Tibial artery (tissue), 4 donors: ENCODE data around the gene PCDHGC5.

Experiments used
- DNase-seq, 2 donors: peaks; one replicate each; pipeline ENCODE4 v3.0.0-alpha.2; 2019
- H3K27ac ChIP-seq, 2 donors: fragments of 200-600 bp; sonication (generic) in 1 of 2; 1 replicate in 1 of 2; 2 replicates in 1 of 2; pipeline ENCODE4 v1.5.1; 2018 to 2019; ENCODE audit warnings: mild to moderate bottlenecking in 1 of 2
- H3K27me3 ChIP-seq, 2 donors: fragments of 200-600 bp; sonication (generic) in 1 of 2; one replicate each; pipeline versions ENCODE4 v1.5.1 to v1.6.0; 2016 to 2019
- H3K36me3 ChIP-seq, 3 donors: fragments of 200-600 bp; sonication (generic) in 2 of 3; one replicate each; pipeline ENCODE4 v1.5.1; 2016 to 2019; ENCODE audit warnings: mild to moderate bottlenecking in 2 of 3
- H3K4me1 ChIP-seq, 4 donors: fragments of 200-600 bp; sonication (generic) in 2 of 4; 1 replicate in 3 of 4; 2 replicates in 1 of 4; pipeline ENCODE4 v1.5.1; 2016 to 2019
- H3K4me3 ChIP-seq, 2 donors: fragments of 200-600 bp; sonication (generic) in 1 of 2; 1 replicate in 1 of 2; 2 replicates in 1 of 2; pipeline ENCODE4 v1.5.1; 2018 to 2019; ENCODE audit warnings: mild to moderate bottlenecking in 2 of 2
- H3K9me3 ChIP-seq, 3 donors: fragments of 200-600 bp; sonication (generic) in 1 of 3; one replicate each; pipeline ENCODE4 v1.5.1; 2016 to 2019
- CTCF ChIP-seq, 2 experiments: fragments of 200-600 bp in 1 of 2; fragments of 450-650 bp in 1 of 2; IDR thresholded peaks; one replicate each; pipeline ENCODE4 v1.5.1; 2017 to 2019; ENCODE audit warnings: antibody characterized with exemption in 2 of 2, mild to moderate bottlenecking in 1 of 2, moderate library complexity in 1 of 2
- intact Hi-C: fragments of 100-400 bp; cut with DNase I; formaldehyde crosslinking; loops from one replicate; pipeline ENCODE4 v1.15.0; 2023; ENCODE audit warnings: low total_unique reads

PCDHGC5 gene

GRCh38 chr5:141496038-141496437 is 7.2 kb downstream of the PCDHGC5 start:
- TF ChIP-seq CTCF (IDR thresholded peaks at IDR 0.05) = no peak
- intact Hi-C loops = no loop called here
- Histone ChIP-seq H3K27ac (no peak overlapping the region), H3K9me3 (no peaks in the 10 kb centered on the region), H3K36me3 (peaks cover 0 to 25% (median 24%) of the 10 kb centered on the region in 3 donors), H3K4me1 (peaks cover 0 to 34% (median 18%) of the 10 kb centered on the region in 4 donors), H3K27me3 (no peaks in the 10 kb centered on the region), H3K4me3 (no peak overlapping the region)
- DNase-seq = no peak

GRCh38 chr5:141501761-141502160 is 12.9 kb downstream of the PCDHGC5 start:
- peaks cover 0 to 31% (median 16%) of the 10 kb centered on the region in 3 donors for H3K36me3 ChIP-seq
- no peak overlapping the region for H3K27ac ChIP-seq
- DNase-seq = no peak
- H3K4me1 ChIP-seq = peaks cover 0 to 4% (median 4%) of the 10 kb centered on the region in 4 donors
- TF ChIP-seq CTCF (IDR thresholded peaks at IDR 0.05) = no peak
- no peak overlapping the region for H3K4me3 ChIP-seq
- no peaks in the 10 kb centered on the region for H3K27me3 ChIP-seq
- intact Hi-C loops = no loop called here
- H3K9me3 ChIP-seq = no peaks in the 10 kb centered on the region

- Histone ChIP-seq H3K36me3 (peaks cover 0 to 21% (median 7%) of the 10 kb centered on the region in 3 donors), H3K4me1 (peaks cover 0 to 23% (median 22%) of the 10 kb centered on the region in 4 donors), H3K27ac (no peak overlapping the region), H3K4me3 (no peak overlapping the region), H3K9me3 (no peaks in the 10 kb centered on the region), H3K27me3 (no peaks in the 10 kb centered on the region)
- no peak for DNase-seq
- TF ChIP-seq CTCF (IDR thresholded peaks at IDR 0.05) = no peak
- intact Hi-C loops = no loop called here
These were observed 14.8 kb downstream of the PCDHGC5 start for GRCh38 chr5:141503681-141504080.

GRCh38 chr5:141504216-141504615 is 15.3 kb downstream of the PCDHGC5 start:
- H3K4me1 ChIP-seq = peaks cover 0 to 28% (median 25%) of the 10 kb centered on the region in 4 donors
- H3K36me3 ChIP-seq = peaks cover 0 to 21% (median 7%) of the 10 kb centered on the region in 3 donors
- no peak for TF ChIP-seq CTCF (IDR thresholded peaks at IDR 0.05)
- no peaks in the 10 kb centered on the region for H3K27me3 ChIP-seq
- intact Hi-C loops = no loop called here
- H3K27ac ChIP-seq = no peak overlapping the region
- DNase-seq = no peak
- H3K4me3 ChIP-seq = no peak overlapping the region
- H3K9me3 ChIP-seq = no peaks in the 10 kb centered on the region

DNA sequence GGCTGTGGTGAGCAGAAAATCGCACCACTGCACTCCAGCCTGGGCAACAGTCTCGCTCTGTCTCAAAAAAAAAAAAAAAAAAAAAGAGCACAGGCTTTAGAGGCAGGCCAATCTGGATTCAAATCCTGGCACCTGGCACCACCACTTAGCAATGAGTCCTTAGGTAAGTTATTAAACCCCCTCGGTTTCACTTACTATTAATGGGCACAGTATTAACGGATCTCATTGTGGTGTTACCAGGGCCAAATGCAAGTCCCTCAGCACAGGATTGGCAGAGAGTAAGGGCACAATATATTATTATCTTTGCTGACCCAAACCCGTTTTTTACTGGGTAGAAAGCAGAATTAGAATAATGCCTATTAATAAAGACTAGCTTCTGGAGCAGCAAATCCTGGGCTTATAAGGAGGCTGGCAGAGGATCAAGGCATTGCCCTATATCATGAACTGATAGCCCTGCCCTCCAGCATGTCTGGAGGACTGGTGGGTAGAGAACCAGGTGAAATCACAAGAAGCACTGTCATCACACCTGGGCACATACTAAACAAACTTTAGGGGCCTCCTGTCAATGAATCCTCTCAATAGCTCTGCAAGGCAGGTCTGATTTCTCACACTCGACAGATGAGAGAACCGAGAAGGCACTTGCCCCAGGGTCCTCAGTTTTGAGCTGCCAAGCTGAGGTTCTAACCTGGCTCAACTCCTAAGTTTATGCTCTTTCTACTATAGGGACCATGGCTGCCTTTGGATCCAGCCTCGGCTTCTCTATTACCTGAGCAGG is 17.7 kb downstream of the PCDHGC5 start:
- DNase-seq = no peak
- H3K27ac ChIP-seq = peak overlapping the region; percentile 91 to 95
- no peaks in the 10 kb centered on the region for H3K27me3 ChIP-seq
- no peak for TF ChIP-seq CTCF (IDR thresholded peaks at IDR 0.05)
- no peaks in the 10 kb centered on the region for H3K9me3 ChIP-seq
- H3K4me3 ChIP-seq = no peak overlapping the region
- peaks cover 0 to 32% (median 7%) of the 10 kb centered on the region in 3 donors for H3K36me3 ChIP-seq
- intact Hi-C loops = no loop called here
- H3K4me1 ChIP-seq = peaks cover 0 to 38% (median 35%) of the 10 kb centered on the region in 4 donors
